ENCODE data around the gene SLC26A11.

The SLC26A11 gene

GRCh38 chr17:80220054-80220735, at the start of gene SLC26A11, which contains the start of gene SGSH:
TSS of gene SLC26A11 (plus strand) at chr17:80220427. CDS start at chr17:80221561, 1,134 bp downstream.
TSS of gene SGSH (minus strand) at chr17:80220333. CDS start at chr17:80220313, 20 bp downstream.
- peak; percentile 57 for DNase-seq (ENCODE audit: low read depth)

GRCh38 chr17:80171681-80172080, 48.5 kb upstream of the SLC26A11 start:
- no peak for DNase-seq (ENCODE audit: low read depth)

- DNase-seq (ENCODE audit: low read depth): no peak
Measured at GRCh38 chr17:80173126-80173525, 47.1 kb upstream of the SLC26A11 start.

GRCh38 chr17:80173916-80174315, 46.3 kb upstream of the SLC26A11 start:
- DNase-seq (ENCODE audit: low read depth): no peak

GRCh38 chr17:80176757-80177156, 43.5 kb upstream of the SLC26A11 start:
- no peak for DNase-seq (ENCODE audit: low read depth)

GRCh38 chr17:80177986-80178595, 42.1 kb upstream of the SLC26A11 start:
- DNase-seq (ENCODE audit: low read depth): peak; percentile 59

- no peak for DNase-seq (ENCODE audit: low read depth)
Measured at GRCh38 chr17:80180192-80180591, 40.0 kb upstream of the SLC26A11 start.

GRCh38 chr17:80181431-80181830, 38.8 kb upstream of the SLC26A11 start:
- no peak for DNase-seq (ENCODE audit: low read depth)

- DNase-seq (ENCODE audit: low read depth): no peak
Measured at GRCh38 chr17:80182118-80182844, 37.9 kb upstream of the SLC26A11 start.

- no peak for DNase-seq (ENCODE audit: low read depth)
Measured at GRCh38 chr17:80182845-80183223, 37.4 kb upstream of the SLC26A11 start.

- DNase-seq (ENCODE audit: low read depth): no peak
Measured at GRCh38 chr17:80183581-80184422, 36.4 kb upstream of the SLC26A11 start.

GRCh38 chr17:80184423-80184714, 35.9 kb upstream of the SLC26A11 start:
- no peak for DNase-seq (ENCODE audit: low read depth)

- no peak for DNase-seq (ENCODE audit: low read depth)
Measured at GRCh38 chr17:80185968-80186367, 34.3 kb upstream of the SLC26A11 start.

- DNase-seq (ENCODE audit: low read depth): peak; percentile 84
Measured at GRCh38 chr17:80187090-80187489, 33.1 kb upstream of the SLC26A11 start.

GRCh38 chr17:80187515-80187941, 32.7 kb upstream of the SLC26A11 start:
- DNase-seq (ENCODE audit: low read depth): peak; percentile 44

- DNase-seq (ENCODE audit: low read depth): no peak
Measured at GRCh38 chr17:80189611-80190010, 30.6 kb upstream of the SLC26A11 start.

GRCh38 chr17:80190716-80191115, 29.5 kb upstream of the SLC26A11 start:
- DNase-seq (ENCODE audit: low read depth): no peak

GRCh38 chr17:80191192-80191591, 29.0 kb upstream of the SLC26A11 start:
- DNase-seq (ENCODE audit: low read depth): no peak

GRCh38 chr17:80191865-80192661, 28.2 kb upstream of the SLC26A11 start:
- no peak for DNase-seq (ENCODE audit: low read depth)

- DNase-seq (ENCODE audit: low read depth): no peak
Measured at GRCh38 chr17:80195141-80195540, 25.1 kb upstream of the SLC26A11 start.
